Lower lobe of right lung (tissue), 2 donors: ENCODE measurements around the gene SCAF11. TPM values are rescaled to one million over a fixed set of nuclear protein-coding genes. Genes with fewer than 3 reads are reported as not detected.

Source experiments
- ATAC-seq, 2 donors: fragments of 200-7000 bp; cut with Tn5 transposase; one replicate each; pipeline ENCODE4 v1.9.1; 2020 to 2022; ENCODE audit warnings: mild to moderate bottlenecking in 2 of 2, moderate library complexity in 2 of 2
- DNase-seq: peaks from one replicate; pipeline ENCODE4 v3.0.0-alpha.2; 2020
- H3K27ac ChIP-seq: fragments of 200-600 bp; one replicate; pipeline ENCODE4 v1.8.0; 2022
- H3K27me3 ChIP-seq: fragments of 200-600 bp; one replicate; pipeline ENCODE4 v1.8.0; 2022; ENCODE audit warnings: low read depth
- H3K36me3 ChIP-seq: fragments of 200-600 bp; one replicate; pipeline ENCODE4 v1.8.0; 2022; ENCODE audit warnings: mild to moderate bottlenecking
- H3K4me1 ChIP-seq: fragments of 200-600 bp; one replicate; pipeline ENCODE4 v1.8.0; 2022
- H3K4me3 ChIP-seq: fragments of 200-600 bp; one replicate; pipeline ENCODE4 v1.8.0; 2022; ENCODE audit warnings: mild to moderate bottlenecking
- H3K9me3 ChIP-seq: fragments of 200-600 bp; one replicate; pipeline ENCODE4 v1.8.0; 2022
- CTCF ChIP-seq: fragments of 200-600 bp; IDR thresholded peaks from one replicate; pipeline ENCODE4 v1.8.0; 2022; ENCODE audit warnings: antibody characterized with exemption, mild to moderate bottlenecking
- intact Hi-C: fragments of 100-400 bp; cut with DNase I; formaldehyde crosslinking; loops from one replicate; pipeline ENCODE4 v1.11.0; 2022
- total RNA-seq: library from RNA; stranded (reverse); fragmentation: NEBNext Ultra II Directional; extraction: Animal tissue kit (Norgen Biotek cat#: 25700); gene quantifications from one replicate; pipeline ENCODE4 v1.2.1, GENCODE V29; 2021
- donor health status: DM: no; HTN: yes; CAD: no; lungs with severe emphysema.

Gene SCAF11
- total RNA-seq, 1 donor from 2014 or later = 129 TPM

- Histone ChIP-seq H3K9me3 (no peaks in the 10 kb centered on the region), H3K27ac (no peak overlapping the region), H3K4me1 (peaks cover 42% of the 10 kb centered on the region), H3K27me3 (no peaks in the 10 kb centered on the region), H3K36me3 (peaks cover 18% of the 10 kb centered on the region), H3K4me3 (no peak overlapping the region)
- intact Hi-C loops = no loop called here
- ATAC-seq (peak; percentile 39 to 72), DNase-seq (no peak)
- no peak for TF ChIP-seq CTCF
These were observed 23.9 kb downstream of the SCAF11 start for GRCh38 chr12:45966486-45966885.

DNA sequence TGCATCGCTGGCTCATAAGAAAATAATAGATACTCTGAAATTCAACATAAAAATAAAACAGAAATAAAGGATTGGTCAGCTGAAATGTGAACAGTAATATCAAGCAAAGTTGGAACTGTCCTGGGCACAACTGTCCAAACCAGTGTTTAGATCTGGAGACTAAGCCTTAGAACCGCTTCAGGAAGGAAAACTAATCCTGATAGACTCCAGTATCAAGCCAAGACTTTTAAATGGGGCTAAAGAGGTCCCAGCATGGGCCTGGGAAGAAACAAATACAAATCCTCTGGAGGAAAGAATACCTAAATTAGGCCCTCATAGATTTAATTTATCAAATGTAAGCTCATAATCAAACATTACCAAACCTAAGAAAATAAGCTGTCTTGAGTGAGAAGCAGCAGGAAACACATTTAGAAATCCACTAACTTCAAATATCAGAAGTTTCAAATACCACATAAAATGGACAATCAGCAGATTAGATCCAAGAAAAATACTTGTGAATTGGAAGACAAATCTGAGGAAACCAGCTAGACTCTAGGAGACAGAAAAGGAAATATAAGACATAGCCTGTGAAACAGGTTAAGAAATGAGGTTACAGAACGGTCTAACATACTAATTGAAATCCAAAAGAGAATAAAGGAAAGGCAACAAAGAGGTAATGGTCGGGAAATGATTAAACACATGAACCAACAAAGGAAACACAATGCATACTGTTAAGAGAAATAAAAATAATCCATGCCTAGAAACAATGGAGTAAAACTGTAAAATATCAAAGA lies 27.6 kb downstream of the SCAF11 start:
- no peak overlapping the region for H3K4me3 ChIP-seq
- H3K36me3 ChIP-seq = peaks cover 24% of the 10 kb centered on the region
- no peaks in the 10 kb centered on the region for H3K9me3 ChIP-seq
- DNase-seq (no peak), ATAC-seq (no peak)
- intact Hi-C loops = no loop called here
- H3K4me1 ChIP-seq = peaks cover 24% of the 10 kb centered on the region
- no peaks in the 10 kb centered on the region for H3K27me3 ChIP-seq
- H3K27ac ChIP-seq = no peak overlapping the region
- no peak for TF ChIP-seq CTCF

- Histone ChIP-seq H3K27me3 (no peaks in the 10 kb centered on the region), H3K9me3 (no peaks in the 10 kb centered on the region), H3K36me3 (peaks cover 27% of the 10 kb centered on the region), H3K27ac (no peak overlapping the region), H3K4me1 (no peaks in the 10 kb centered on the region), H3K4me3 (no peak overlapping the region)
- ATAC-seq = no peak
- intact Hi-C loops = no loop called here
- DNase-seq = no peak
- TF ChIP-seq CTCF = no peak
These were observed 30.6 kb downstream of the SCAF11 start for GRCh38 chr12:45959728-45960127.

GRCh38 chr12:45959025-45959424 lies 31.3 kb downstream of the SCAF11 start:
- intact Hi-C loops = no loop called here
- Histone ChIP-seq H3K4me3 (no peak overlapping the region), H3K27me3 (no peaks in the 10 kb centered on the region), H3K27ac (no peak overlapping the region), H3K9me3 (no peaks in the 10 kb centered on the region), H3K4me1 (no peaks in the 10 kb centered on the region), H3K36me3 (peaks cover 26% of the 10 kb centered on the region)
- TF ChIP-seq CTCF = no peak
- DNase-seq (no peak), ATAC-seq (no peak)

GRCh38 chr12:45948546-45948945 lies 41.8 kb downstream of the SCAF11 start:
- ATAC-seq (no peak), DNase-seq (no peak)
- TF ChIP-seq CTCF = no peak
- Histone ChIP-seq H3K9me3 (no peaks in the 10 kb centered on the region), H3K4me3 (no peak overlapping the region), H3K27me3 (no peaks in the 10 kb centered on the region), H3K27ac (no peak overlapping the region), H3K4me1 (no peaks in the 10 kb centered on the region), H3K36me3 (peaks cover 66% of the 10 kb centered on the region)
- intact Hi-C loops = no loop called here
